Measurements from ENCODE around the gene KDM2B. TPM values are rescaled to one million over a fixed set of nuclear protein-coding genes. Genes with fewer than 3 reads are reported as not detected.

KDM2B gene
- total and polyA plus RNA-seq, 11 donors, result 7.3 to 24.7 (median 10.3) TPM

- intact Hi-C loops (cut with DNase I), result loop anchor here in 5 of 10 donors (1.0 to 5.0 kb wide), 5 partner anchors 15 to 92 kb away; partner anchors contain the start of genes KDM2B (in 1 of the 5) and ORAI1 (in 1 of the 5)
- H3K27ac ChIP-seq, result peak overlapping the region in 11 of 12 donors; percentile 93 to 98 (median 96)
- H3K36me3 ChIP-seq, result peaks cover 0 to 21% (median 6%) of the 10 kb centered on the region in 9 donors
- no peaks in the 10 kb centered on the region for H3K9me3 ChIP-seq
- ATAC-seq, result no peak
- H3K4me3 ChIP-seq, result peak overlapping the region; percentile 4 to 92 (median 78)
- TF ChIP-seq, protein P1, sequence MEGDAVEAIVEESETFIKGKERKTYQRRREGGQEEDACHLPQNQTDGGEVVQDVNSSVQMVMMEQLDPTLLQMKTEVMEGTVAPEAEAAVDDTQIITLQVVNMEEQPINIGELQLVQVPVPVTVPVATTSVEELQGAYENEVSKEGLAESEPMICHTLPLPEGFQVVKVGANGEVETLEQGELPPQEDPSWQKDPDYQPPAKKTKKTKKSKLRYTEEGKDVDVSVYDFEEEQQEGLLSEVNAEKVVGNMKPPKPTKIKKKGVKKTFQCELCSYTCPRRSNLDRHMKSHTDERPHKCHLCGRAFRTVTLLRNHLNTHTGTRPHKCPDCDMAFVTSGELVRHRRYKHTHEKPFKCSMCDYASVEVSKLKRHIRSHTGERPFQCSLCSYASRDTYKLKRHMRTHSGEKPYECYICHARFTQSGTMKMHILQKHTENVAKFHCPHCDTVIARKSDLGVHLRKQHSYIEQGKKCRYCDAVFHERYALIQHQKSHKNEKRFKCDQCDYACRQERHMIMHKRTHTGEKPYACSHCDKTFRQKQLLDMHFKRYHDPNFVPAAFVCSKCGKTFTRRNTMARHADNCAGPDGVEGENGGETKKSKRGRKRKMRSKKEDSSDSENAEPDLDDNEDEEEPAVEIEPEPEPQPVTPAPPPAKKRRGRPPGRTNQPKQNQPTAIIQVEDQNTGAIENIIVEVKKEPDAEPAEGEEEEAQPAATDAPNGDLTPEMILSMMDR (IDR thresholded peaks at IDR 0.05), result no peak
- no peak for TF ChIP-seq POLR2A (IDR thresholded peaks at IDR 0.05)
- H3K4me1 ChIP-seq, result peaks cover 0 to 76% (median 61%) of the 10 kb centered on the region in 12 donors
- H3K27me3 ChIP-seq, result no peaks in the 10 kb centered on the region
- peak in 1 of 5 donors; percentile 55 for DNase-seq
- 22 to 35% (median 27%) methylated on average over 8 to 13 of the region's 13 CpGs for WGBS, 4 donors
Measured at GRCh38 chr12:121535150-121536053, 45.4 kb downstream of the KDM2B start.

DNA sequence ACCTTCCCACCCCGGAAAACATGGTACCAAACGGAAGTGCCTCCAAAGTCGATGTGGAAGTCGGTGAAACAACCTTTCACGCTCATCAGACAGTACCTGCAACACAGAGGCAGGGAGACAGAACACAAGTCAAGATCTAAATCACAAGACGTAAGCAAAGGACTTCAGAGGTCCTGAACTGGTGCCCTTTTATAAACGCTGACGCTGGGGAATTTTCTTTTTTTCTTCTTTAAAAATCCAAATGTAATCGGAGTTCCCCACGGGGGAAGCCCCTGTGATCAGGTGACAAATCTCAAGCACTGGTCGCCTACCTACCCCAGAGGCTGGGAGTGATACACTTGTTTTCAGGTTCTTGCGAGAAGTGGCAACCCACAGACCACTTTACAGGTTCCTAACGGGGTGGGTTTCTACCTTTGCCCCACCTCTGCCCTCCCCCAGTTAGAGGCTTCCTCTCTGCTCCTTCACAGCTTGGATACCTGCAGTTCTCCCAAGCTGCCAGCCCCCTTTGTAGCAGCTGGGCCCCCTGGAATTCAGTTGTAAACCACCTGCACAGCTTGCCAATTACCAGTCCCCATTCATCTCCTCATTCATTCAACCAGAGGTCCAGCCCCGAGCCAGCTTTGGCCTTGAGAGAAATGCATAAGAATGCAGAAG, 46.2 kb downstream of the KDM2B start:
- no peak for TF ChIP-seq POLR2A (IDR thresholded peaks at IDR 0.05)
- TF ChIP-seq, protein P1 (IDR thresholded peaks at IDR 0.05), result no peak
- Histone ChIP-seq H3K9me3 (no peaks in the 10 kb centered on the region), H3K27me3 (no peaks in the 10 kb centered on the region), H3K27ac (peak overlapping the region in 3 of 12 donors; percentile 67 to 95 (median 76)), H3K36me3 (peaks cover 0 to 21% (median 6%) of the 10 kb centered on the region in 9 donors), H3K4me1 (peaks cover 0 to 79% (median 66%) of the 10 kb centered on the region in 12 donors), H3K4me3 (no peak overlapping the region)
- DNase-seq (peak in 1 of 5 donors; percentile 28), ATAC-seq (no peak)
- intact Hi-C loops (cut with DNase I), result loop anchor here in 3 of 10 donors (5.0 kb wide), 3 partner anchors 43 to 93 kb away; partner anchors contain the start of genes KDM2B (in 1 of the 3) and ORAI1 (in 1 of the 3)
- WGBS, 4 donors, result 81 to 86% (median 82%) methylated on average over 14 of the region's 14 CpGs

DNA sequence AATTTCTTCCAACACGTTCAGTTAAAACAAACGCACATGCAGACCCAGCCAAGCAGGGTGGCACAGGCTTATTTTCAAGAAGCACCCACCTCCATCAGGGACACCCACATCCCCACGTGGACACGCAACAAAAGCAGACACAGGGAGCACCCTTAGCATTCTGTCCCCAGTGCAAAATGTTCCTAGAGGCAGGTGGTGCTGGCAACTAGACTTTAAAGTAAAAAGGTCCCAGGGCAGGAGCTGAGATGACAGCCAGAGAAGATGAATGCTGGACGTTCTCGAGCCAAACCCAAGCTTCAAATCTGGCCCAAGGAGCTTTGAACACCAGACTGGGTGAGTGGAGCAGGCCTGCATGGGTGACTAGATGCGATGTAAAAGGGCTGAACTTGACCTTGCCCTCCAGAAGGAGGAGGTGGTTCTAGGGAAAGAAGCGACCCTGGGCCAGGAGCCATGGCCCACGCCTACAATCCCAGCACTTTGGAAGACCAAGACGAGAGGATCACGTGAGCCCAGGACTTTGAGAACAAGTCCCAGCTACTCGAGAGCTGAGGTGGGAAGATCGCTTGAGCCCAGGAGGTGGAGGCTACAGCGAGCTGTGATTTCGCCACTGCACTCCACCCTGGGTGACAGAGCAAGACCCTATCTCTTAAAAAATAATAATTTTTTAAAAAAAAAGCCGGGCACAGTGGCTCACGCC, 47.3 kb downstream of the KDM2B start:
- intact Hi-C loops (cut with DNase I), result no loop called here
- DNase-seq, result peak in 1 of 5 donors; percentile 29
- no peak for ATAC-seq
- Histone ChIP-seq H3K27ac (peak overlapping the region; percentile 47 to 83 (median 75)), H3K27me3 (no peaks in the 10 kb centered on the region), H3K36me3 (peaks cover 0 to 25% (median 6%) of the 10 kb centered on the region in 9 donors), H3K4me3 (no peak overlapping the region), H3K9me3 (no peaks in the 10 kb centered on the region), H3K4me1 (peaks cover 0 to 75% (median 65%) of the 10 kb centered on the region in 12 donors)
- TF ChIP-seq POLR2A (IDR thresholded peaks at IDR 0.05), result no peak
- TF ChIP-seq, protein P1 (IDR thresholded peaks at IDR 0.05), result no peak
- WGBS, 4 donors, result 58 to 71% (median 64%) methylated on average over 17 of the region's 17 CpGs
